ENCODE results near the gene MYL11.

Gene MYL11

GRCh38 chr16:30361180-30361579 is 13.4 kb upstream of the MYL11 start:
- DNase-seq (ENCODE audit: low spot score) (no peak), ATAC-seq (ENCODE audit: low read depth) (no peak)
- no peak for TF ChIP-seq CTCF (IDR thresholded peaks at IDR 0.05; ENCODE audit: poor library complexity, severe bottlenecking)
- Histone ChIP-seq H3K4me3 (ENCODE audit: severe bottlenecking) (no peak overlapping the region), H3K36me3 (ENCODE audit: low read depth) (peaks cover 51% of the 10 kb centered on the region), H3K4me1 (ENCODE audit: insufficient read depth, poor library complexity, severe bottlenecking) (no peaks in the 10 kb centered on the region), H3K27ac (ENCODE audit: poor library complexity, severe bottlenecking) (no peak overlapping the region), H3K27me3 (ENCODE audit: insufficient read depth, poor library complexity, severe bottlenecking) (no peaks in the 10 kb centered on the region), H3K9me3 (ENCODE audit: severe bottlenecking) (no peaks in the 10 kb centered on the region)

- ATAC-seq (ENCODE audit: low read depth), result no peak
- Histone ChIP-seq H3K27ac (ENCODE audit: poor library complexity, severe bottlenecking) (no peak overlapping the region), H3K27me3 (ENCODE audit: insufficient read depth, poor library complexity, severe bottlenecking) (no peaks in the 10 kb centered on the region), H3K9me3 (ENCODE audit: severe bottlenecking) (no peaks in the 10 kb centered on the region), H3K4me1 (ENCODE audit: insufficient read depth, poor library complexity, severe bottlenecking) (no peaks in the 10 kb centered on the region), H3K36me3 (ENCODE audit: low read depth) (peaks cover 60% of the 10 kb centered on the region), H3K4me3 (ENCODE audit: severe bottlenecking) (no peak overlapping the region)
- DNase-seq (ENCODE audit: low spot score), result no peak
- TF ChIP-seq CTCF (IDR thresholded peaks at IDR 0.05; ENCODE audit: poor library complexity, severe bottlenecking), result no peak
Measured at GRCh38 chr16:30365200-30365599, 9.4 kb upstream of the MYL11 start.

- Histone ChIP-seq H3K4me1 (ENCODE audit: insufficient read depth, poor library complexity, severe bottlenecking) (no peaks in the 10 kb centered on the region), H3K4me3 (ENCODE audit: severe bottlenecking) (no peak overlapping the region), H3K27me3 (ENCODE audit: insufficient read depth, poor library complexity, severe bottlenecking) (no peaks in the 10 kb centered on the region), H3K36me3 (ENCODE audit: low read depth) (peaks cover 60% of the 10 kb centered on the region), H3K27ac (ENCODE audit: poor library complexity, severe bottlenecking) (no peak overlapping the region), H3K9me3 (ENCODE audit: severe bottlenecking) (no peaks in the 10 kb centered on the region)
- TF ChIP-seq CTCF (IDR thresholded peaks at IDR 0.05; ENCODE audit: poor library complexity, severe bottlenecking), result no peak
- ATAC-seq (ENCODE audit: low read depth) (no peak), DNase-seq (ENCODE audit: low spot score) (no peak)
Measured at GRCh38 chr16:30366511-30366910, 8.1 kb upstream of the MYL11 start.

GRCh38 chr16:30367349-30368009 is 7.1 kb upstream of the MYL11 start:
- DNase-seq (ENCODE audit: low spot score) (no peak), ATAC-seq (ENCODE audit: low read depth) (no peak)
- Histone ChIP-seq H3K36me3 (ENCODE audit: low read depth) (peaks cover 54% of the 10 kb centered on the region), H3K27ac (ENCODE audit: poor library complexity, severe bottlenecking) (peak overlapping the region; percentile 70), H3K4me1 (ENCODE audit: insufficient read depth, poor library complexity, severe bottlenecking) (no peaks in the 10 kb centered on the region), H3K27me3 (ENCODE audit: insufficient read depth, poor library complexity, severe bottlenecking) (no peaks in the 10 kb centered on the region), H3K9me3 (ENCODE audit: severe bottlenecking) (no peaks in the 10 kb centered on the region), H3K4me3 (ENCODE audit: severe bottlenecking) (peak overlapping the region; percentile 92)
- TF ChIP-seq CTCF (IDR thresholded peaks at IDR 0.05; ENCODE audit: poor library complexity, severe bottlenecking), result no peak

- Histone ChIP-seq H3K27me3 (ENCODE audit: insufficient read depth, poor library complexity, severe bottlenecking) (no peaks in the 10 kb centered on the region), H3K36me3 (ENCODE audit: low read depth) (peaks cover 46% of the 10 kb centered on the region), H3K4me1 (ENCODE audit: insufficient read depth, poor library complexity, severe bottlenecking) (no peaks in the 10 kb centered on the region), H3K27ac (ENCODE audit: poor library complexity, severe bottlenecking) (peak overlapping the region; percentile 70), H3K9me3 (ENCODE audit: severe bottlenecking) (no peaks in the 10 kb centered on the region), H3K4me3 (ENCODE audit: severe bottlenecking) (peak overlapping the region; percentile 92)
- DNase-seq (ENCODE audit: low spot score) (no peak), ATAC-seq (ENCODE audit: low read depth) (peak; percentile 14; the same call in 1 of the 3 replicates)
- TF ChIP-seq CTCF (IDR thresholded peaks at IDR 0.05; ENCODE audit: poor library complexity, severe bottlenecking), result no peak
Measured at GRCh38 chr16:30368122-30368791, 6.3 kb upstream of the MYL11 start.

All from RWPE2 (cell line).